HepG2 (cell line): ENCODE data around the gene MGMT. TPM values are rescaled to one million over a fixed set of nuclear protein-coding genes. Genes with fewer than 3 reads are reported as not detected.

ENCODE experiments used
- CAMTA2 ChIP-seq: sonication (generic); formaldehyde crosslinking; IDR thresholded peaks from 2 replicates; pipeline ENCODE4 v1.4.0; 2020; ENCODE audit warnings: mild to moderate bottlenecking, missing genetic modification reagents, borderline replicate concordance
- CEBPB ChIP-seq: IDR thresholded peaks from 2 replicates; pipeline ENCODE4 v1.6.1; 2011; ENCODE audit warnings: low read depth, low read length, improper control_type of control experiment, borderline replicate concordance
- HDAC6 ChIP-seq: fragments of 200-600 bp; sonication (generic); IDR thresholded peaks from 2 replicates; pipeline ENCODE4 v1.7.0; 2017; ENCODE audit warnings: mild to moderate bottlenecking, antibody characterized with exemption, low read length, low read depth
- RAD51 ChIP-seq: fragments of 450-650 bp; IDR thresholded peaks from 2 replicates; pipeline ENCODE4 v1.6.1; 2016; ENCODE audit warnings: borderline replicate concordance
- TBX3 ChIP-seq: fragments of 450-650 bp; IDR thresholded peaks from 2 replicates; pipeline ENCODE4 v1.6.1; 2017; ENCODE audit warnings: antibody characterized with exemption, mild to moderate bottlenecking, inconsistent platforms, borderline replicate concordance
- THAP7 ChIP-seq: sonication (generic); formaldehyde crosslinking; IDR thresholded peaks from 2 replicates; pipeline ENCODE4 v1.8.1; 2023; ENCODE audit warnings: mild to moderate bottlenecking, missing genetic modification reagents
- ZNF496 ChIP-seq: sonication (generic); formaldehyde crosslinking; IDR thresholded peaks from 2 replicates; pipeline ENCODE4 v1.8.1; 2023; ENCODE audit warnings: mild to moderate bottlenecking, moderate library complexity, missing genetic modification reagents; ENCODE audit not compliant: insufficient replicate concordance
- ZNF503 ChIP-seq: sonication (generic); formaldehyde crosslinking; IDR thresholded peaks from 2 replicates; pipeline ENCODE4 v1.4.0; 2020; ENCODE audit warnings: missing genetic modification reagents
- ZNF570 ChIP-seq: sonication (generic); formaldehyde crosslinking; IDR thresholded peaks from 2 replicates; pipeline ENCODE4 v1.4.0; 2020; ENCODE audit warnings: mild to moderate bottlenecking, missing genetic modification reagents, borderline replicate concordance
- ZNF709 ChIP-seq: sonication (generic); formaldehyde crosslinking; IDR thresholded peaks from 2 replicates; pipeline ENCODE4 v1.5.0; 2020; ENCODE audit warnings: mild to moderate bottlenecking, missing genetic modification reagents
- polyA plus RNA-seq, 8 experiments: library from polyadenylated mRNA; depleted of rRNA in 3 of 8; stranded (reverse) in 7 of 8; unstranded in 1 of 8; fragments of >200 nt; fragmentation: Illumina TruSeq in 4 of 8; extraction: Trizol in 4 of 8; gene quantifications; 2 replicates each; pipeline versions ENCODE4 v1.2.1 to v1.2.3, GENCODE V29; 2011 to 2016; ENCODE audit warnings: low read depth in 4 of 8, missing spikeins in 1 of 8, mixed read lengths in 1 of 8; ENCODE audit not compliant: insufficient read depth in 1 of 8
- total RNA-seq, 5 experiments: library from RNA; depleted of rRNA; stranded (reverse); fragments of >200 nt; fragmentation: Illumina TruSeq; extraction: Trizol; gene quantifications; 2 replicates each; pipeline ENCODE4 v1.2.3, GENCODE V29; 2016; ENCODE audit warnings: low read depth in 1 of 5
- TF ChIP-seq, protein P1 (sequence below): sonication (generic); formaldehyde crosslinking; IDR thresholded peaks from 2 replicates; pipeline ENCODE4 v1.5.0; 2020; ENCODE audit warnings: mild to moderate bottlenecking, missing genetic modification reagents

The MGMT gene
- total and polyA plus RNA-seq, 2 of the 13 experiments (the other 11 are each of a cell fraction or from before 2014, with no cell fraction given): 12.0 to 19.5 TPM

GRCh38 chr10:129683920-129684319 lies 216.9 kb downstream of the MGMT start (continued):
- TF ChIP-seq THAP7 (CRISPR knock-in tag): no peak
- no peak for TF ChIP-seq ZNF503 (CRISPR knock-in tag)
- TF ChIP-seq CEBPB: no peak
- TF ChIP-seq ZNF496 (CRISPR knock-in tag): no peak
- TF ChIP-seq HDAC6: no peak
- TF ChIP-seq TBX3: no peak
- TF ChIP-seq ZNF709: no peak
- no peak for TF ChIP-seq ZNF570 (CRISPR knock-in tag)
- TF ChIP-seq, protein P1, sequence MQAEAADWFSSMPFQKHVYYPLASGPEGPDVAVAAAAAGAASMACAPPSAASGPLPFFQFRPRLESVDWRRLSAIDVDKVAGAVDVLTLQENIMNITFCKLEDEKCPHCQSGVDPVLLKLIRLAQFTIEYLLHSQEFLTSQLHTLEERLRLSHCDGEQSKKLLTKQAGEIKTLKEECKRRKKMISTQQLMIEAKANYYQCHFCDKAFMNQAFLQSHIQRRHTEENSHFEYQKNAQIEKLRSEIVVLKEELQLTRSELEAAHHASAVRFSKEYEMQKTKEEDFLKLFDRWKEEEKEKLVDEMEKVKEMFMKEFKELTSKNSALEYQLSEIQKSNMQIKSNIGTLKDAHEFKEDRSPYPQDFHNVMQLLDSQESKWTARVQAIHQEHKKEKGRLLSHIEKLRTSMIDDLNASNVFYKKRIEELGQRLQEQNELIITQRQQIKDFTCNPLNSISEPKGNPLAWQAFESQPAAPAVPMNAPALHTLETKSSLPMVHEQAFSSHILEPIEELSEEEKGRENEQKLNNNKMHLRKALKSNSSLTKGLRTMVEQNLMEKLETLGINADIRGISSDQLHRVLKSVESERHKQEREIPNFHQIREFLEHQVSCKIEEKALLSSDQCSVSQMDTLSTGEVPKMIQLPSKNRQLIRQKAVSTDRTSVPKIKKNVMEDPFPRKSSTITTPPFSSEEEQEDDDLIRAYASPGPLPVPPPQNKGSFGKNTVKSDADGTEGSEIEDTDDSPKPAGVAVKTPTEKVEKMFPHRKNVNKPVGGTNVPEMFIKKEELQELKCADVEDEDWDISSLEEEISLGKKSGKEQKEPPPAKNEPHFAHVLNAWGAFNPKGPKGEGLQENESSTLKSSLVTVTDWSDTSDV (CRISPR knock-in tag): no peak
- no peak for TF ChIP-seq CAMTA2 (CRISPR knock-in tag)
- no peak for TF ChIP-seq RAD51
